Erythroblast (primary cell): ENCODE data around the gene RBMY1E.
"Not testable (repeated sequence)": the region's sequence is repeated elsewhere in the genome, so short reads cannot be mapped to it uniquely, and the experiment has no call there.

ENCODE experiments used
- GATA1 ChIP-seq: IDR thresholded peaks from 2 replicates; pipeline ENCODE4 v1.6.1; 2011; ENCODE audit warnings: low read depth, mild to moderate bottlenecking, control low read depth, low read length, moderate library complexity
- POLR2A ChIP-seq: IDR thresholded peaks from 2 replicates; pipeline ENCODE4 v1.6.1; 2011; ENCODE audit warnings: mild to moderate bottlenecking, low read length

DNA sequence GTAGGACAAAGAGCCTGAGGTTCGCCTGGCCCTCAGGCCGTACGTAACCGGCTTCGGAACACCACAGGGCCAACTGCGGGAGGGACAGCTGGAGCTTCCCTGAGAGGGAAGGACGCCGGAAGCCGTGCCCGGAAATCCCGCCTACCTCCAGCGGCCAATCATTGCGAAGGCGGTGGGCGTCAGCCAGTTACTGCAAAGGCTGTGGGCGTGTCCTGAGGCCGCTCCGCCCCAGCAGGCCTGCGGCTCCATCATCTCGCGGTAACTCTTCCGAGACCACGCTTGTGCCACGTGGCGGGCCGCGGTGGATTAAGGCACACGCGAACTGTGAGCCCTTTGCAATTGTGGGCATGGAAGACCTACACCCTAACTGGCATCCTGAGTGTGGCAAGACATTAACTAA, at the start of gene RBMY1E:
- not testable (repeated sequence) for TF ChIP-seq POLR2A, GATA1
